Astrocyte (in vitro differentiated cells and primary cell): ENCODE measurements around the gene SLC38A6. TPM values are rescaled to one million over a fixed set of nuclear protein-coding genes. Genes with fewer than 3 reads are reported as not detected.

ENCODE experiments used
- DNase-seq: peaks from one replicate; pipeline ENCODE4 v3.0.0-alpha.2; 2010; ENCODE audit warnings: low read depth
- FAIRE-seq: peaks from 2 replicates; lab custom pipeline; 2011; peaks lifted over from hg19 to GRCh38; lab: Jason Lieb, UNC
- H2AFZ ChIP-seq: 2 replicates; pipeline ENCODE4 v1.6.0; 2012; ENCODE audit warnings: low read depth, low read length, inconsistent platforms
- H3K27ac ChIP-seq: 2 replicates; pipeline ENCODE4 v1.5.1; 2011; ENCODE audit warnings: low read depth, low read length, inconsistent platforms
- H3K27me3 ChIP-seq: 2 replicates; pipeline ENCODE4 v1.6.0; 2011; ENCODE audit warnings: low read length, inconsistent platforms; ENCODE audit not compliant: insufficient read depth
- H3K36me3 ChIP-seq: 2 replicates; pipeline ENCODE4 v1.5.1; 2011; ENCODE audit warnings: low read length, inconsistent platforms; ENCODE audit not compliant: insufficient read depth
- H3K4me1 ChIP-seq: 2 replicates; pipeline ENCODE4 v1.5.1; 2011; ENCODE audit warnings: low read length, inconsistent platforms; ENCODE audit not compliant: insufficient read depth
- H3K4me2 ChIP-seq: 2 replicates; pipeline ENCODE4 v1.6.0; 2012; ENCODE audit warnings: low read length, inconsistent platforms
- H3K4me3 ChIP-seq: 2 replicates; pipeline ENCODE4 v1.5.1; 2011; ENCODE audit warnings: low read depth, mild to moderate bottlenecking, low read length, inconsistent platforms; ENCODE audit not compliant: insufficient read depth
- H3K79me2 ChIP-seq: 2 replicates; pipeline ENCODE4 v1.6.0; 2012; ENCODE audit warnings: mild to moderate bottlenecking, low read length, inconsistent platforms; ENCODE audit not compliant: insufficient read depth
- H3K9ac ChIP-seq: 2 replicates; pipeline ENCODE4 v1.6.0; 2012; ENCODE audit warnings: mild to moderate bottlenecking, low read length, inconsistent platforms
- H3K9me3 ChIP-seq: 2 replicates; pipeline ENCODE4 v1.5.1; 2012; ENCODE audit warnings: low read depth, mild to moderate bottlenecking, low read length, inconsistent platforms; ENCODE audit not compliant: insufficient read depth
- H4K20me1 ChIP-seq: 2 replicates; pipeline ENCODE4 v1.6.0; 2012; ENCODE audit warnings: low read length, inconsistent platforms; ENCODE audit not compliant: insufficient read depth
- H3K27ac Mint-ChIP-seq: one replicate; pipeline ENCODE4 v1.8.0; 2021; ENCODE audit warnings: mild to moderate bottlenecking, mixed read lengths; ENCODE audit not compliant: unreplicated experiment
- H3K27me3 Mint-ChIP-seq: one replicate; pipeline ENCODE4 v1.8.0; 2021; ENCODE audit warnings: low read depth, mixed read lengths; ENCODE audit not compliant: unreplicated experiment
- H3K36me3 Mint-ChIP-seq: one replicate; pipeline ENCODE4 v1.8.0; 2021; ENCODE audit warnings: low read depth, mixed read lengths; ENCODE audit not compliant: unreplicated experiment
- H3K4me1 Mint-ChIP-seq: one replicate; pipeline ENCODE4 v1.8.0; 2021; ENCODE audit warnings: low read depth, mixed read lengths; ENCODE audit not compliant: unreplicated experiment
- H3K4me3 Mint-ChIP-seq: one replicate; pipeline ENCODE4 v1.8.0; 2021; ENCODE audit warnings: mild to moderate bottlenecking, moderate library complexity, mixed read lengths; ENCODE audit not compliant: unreplicated experiment
- H3K9me3 Mint-ChIP-seq: one replicate; pipeline ENCODE4 v1.8.0; 2021; ENCODE audit warnings: mild to moderate bottlenecking, mixed read lengths; ENCODE audit not compliant: unreplicated experiment
- EZH2 ChIP-seq: IDR thresholded peaks from 2 replicates; pipeline ENCODE4 v1.6.1; 2012; ENCODE audit warnings: mild to moderate bottlenecking, low read length, inconsistent platforms; ENCODE audit not compliant: insufficient read depth
- total RNA-seq: library from RNA; stranded (reverse); gene quantifications from 2 replicates; pipeline ENCODE4 v1.2.1, GENCODE V29; 2021
- TF ChIP-seq, protein P1 (sequence below): IDR thresholded peaks from 2 replicates; pipeline ENCODE4 v1.5.1; 2011; ENCODE audit warnings: low read depth, mild to moderate bottlenecking, inconsistent platforms, low read length, moderate library complexity; ENCODE audit not compliant: insufficient read depth

Gene SLC38A6
- total RNA-seq, 1 donor from 2014 or later: 14.9 TPM

DNA sequence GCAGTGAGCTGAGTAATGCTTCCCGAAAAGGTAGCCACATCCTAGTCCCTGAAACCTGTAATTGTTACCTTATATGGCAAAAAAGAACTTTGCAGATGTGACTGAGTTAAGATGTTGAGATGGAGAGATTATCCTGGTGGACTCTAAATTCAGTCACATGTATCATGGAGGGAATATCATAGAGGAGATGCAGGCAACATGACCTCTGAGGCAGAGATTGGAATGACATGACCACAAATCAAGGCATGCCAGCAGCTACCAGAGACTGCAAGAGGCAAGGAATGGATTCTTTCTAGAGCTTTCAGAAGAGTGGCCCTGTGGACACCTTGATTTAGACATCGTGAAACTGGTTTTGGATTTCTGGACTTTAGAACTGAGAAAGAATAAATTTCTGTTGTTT lies 18.5 kb downstream of the SLC38A6 start:
- Histone ChIP-seq H3K9ac (no peak overlapping the region), H2AFZ (no peak overlapping the region), H3K36me3 (no peaks in the 10 kb centered on the region), H4K20me1 (peaks cover 5% of the 10 kb centered on the region), H3K4me2 (no peak overlapping the region), H3K79me2 (no peaks in the 10 kb centered on the region), H3K9me3 (no peaks in the 10 kb centered on the region), H3K27ac (no peak overlapping the region), H3K4me3 (no peak overlapping the region), H3K4me1 (no peaks in the 10 kb centered on the region), H3K27me3 (no peaks in the 10 kb centered on the region)
- Mint-ChIP-seq H3K27me3 (no peaks in the 10 kb centered on the region), H3K27ac (no peak overlapping the region), H3K4me1 (no peaks in the 10 kb centered on the region), H3K4me3 (no peak overlapping the region), H3K36me3 (peaks cover 10% of the 10 kb centered on the region), H3K9me3 (peaks cover 9% of the 10 kb centered on the region)
- no peak for TF ChIP-seq EZH2
- TF ChIP-seq, protein P1, sequence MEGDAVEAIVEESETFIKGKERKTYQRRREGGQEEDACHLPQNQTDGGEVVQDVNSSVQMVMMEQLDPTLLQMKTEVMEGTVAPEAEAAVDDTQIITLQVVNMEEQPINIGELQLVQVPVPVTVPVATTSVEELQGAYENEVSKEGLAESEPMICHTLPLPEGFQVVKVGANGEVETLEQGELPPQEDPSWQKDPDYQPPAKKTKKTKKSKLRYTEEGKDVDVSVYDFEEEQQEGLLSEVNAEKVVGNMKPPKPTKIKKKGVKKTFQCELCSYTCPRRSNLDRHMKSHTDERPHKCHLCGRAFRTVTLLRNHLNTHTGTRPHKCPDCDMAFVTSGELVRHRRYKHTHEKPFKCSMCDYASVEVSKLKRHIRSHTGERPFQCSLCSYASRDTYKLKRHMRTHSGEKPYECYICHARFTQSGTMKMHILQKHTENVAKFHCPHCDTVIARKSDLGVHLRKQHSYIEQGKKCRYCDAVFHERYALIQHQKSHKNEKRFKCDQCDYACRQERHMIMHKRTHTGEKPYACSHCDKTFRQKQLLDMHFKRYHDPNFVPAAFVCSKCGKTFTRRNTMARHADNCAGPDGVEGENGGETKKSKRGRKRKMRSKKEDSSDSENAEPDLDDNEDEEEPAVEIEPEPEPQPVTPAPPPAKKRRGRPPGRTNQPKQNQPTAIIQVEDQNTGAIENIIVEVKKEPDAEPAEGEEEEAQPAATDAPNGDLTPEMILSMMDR: no peak
- DNase-seq: no peak
- FAIRE-seq: no peak

DNA sequence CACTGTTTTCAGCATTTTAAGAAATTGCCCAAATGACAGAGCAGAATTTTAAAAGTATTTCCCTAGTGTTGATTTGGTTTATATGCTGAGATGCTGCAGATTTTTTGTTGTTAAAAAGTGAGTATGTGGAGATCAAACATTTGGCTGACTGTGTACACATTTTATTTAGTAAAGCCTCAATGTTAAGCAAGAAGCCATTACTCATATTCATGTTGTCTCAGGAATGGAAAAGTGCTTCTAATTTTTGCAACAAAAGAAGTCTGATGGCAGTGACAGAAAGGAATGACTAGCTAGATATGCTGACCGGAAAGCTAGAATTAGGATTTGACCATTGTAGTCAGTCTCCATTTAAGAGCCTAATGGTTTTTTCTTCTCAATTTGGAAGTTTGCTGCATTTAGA lies 22.5 kb downstream of the SLC38A6 start:
- Histone ChIP-seq H3K36me3 (no peaks in the 10 kb centered on the region), H3K4me1 (no peaks in the 10 kb centered on the region), H2AFZ (no peak overlapping the region), H3K4me3 (no peak overlapping the region), H4K20me1 (peaks cover 5% of the 10 kb centered on the region), H3K79me2 (no peaks in the 10 kb centered on the region), H3K27me3 (no peaks in the 10 kb centered on the region), H3K9ac (no peak overlapping the region), H3K27ac (no peak overlapping the region), H3K4me2 (no peak overlapping the region), H3K9me3 (no peaks in the 10 kb centered on the region)
- Mint-ChIP-seq H3K4me1 (no peaks in the 10 kb centered on the region), H3K4me3 (no peak overlapping the region), H3K9me3 (peaks cover 5% of the 10 kb centered on the region), H3K36me3 (peaks cover 5% of the 10 kb centered on the region), H3K27ac (no peak overlapping the region), H3K27me3 (no peaks in the 10 kb centered on the region)
- TF ChIP-seq, protein P1: no peak
- TF ChIP-seq EZH2: no peak
- DNase-seq (peak; percentile 32), FAIRE-seq (peak; percentile 73)

DNA sequence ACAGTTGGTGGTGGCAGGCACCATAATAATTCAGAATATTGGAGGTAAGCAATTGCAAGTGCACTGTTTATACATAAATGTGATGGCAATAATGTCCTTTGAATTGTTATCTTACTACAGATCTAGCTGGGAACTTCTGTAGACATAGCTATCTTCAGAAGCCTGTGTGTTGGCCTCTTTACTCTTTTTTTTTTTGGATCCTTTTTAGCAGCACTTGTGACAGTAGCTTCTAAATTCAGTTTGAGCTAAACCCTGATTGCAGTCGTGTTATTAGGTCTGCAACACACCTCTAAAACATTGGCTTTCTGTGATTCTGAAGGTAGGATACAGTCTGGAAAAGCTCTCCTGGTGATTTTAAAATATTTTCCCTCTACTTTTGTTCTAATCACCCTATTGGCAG lies 38.5 kb downstream of the SLC38A6 start:
- Histone ChIP-seq H3K27ac (no peak overlapping the region), H3K79me2 (no peaks in the 10 kb centered on the region), H3K36me3 (no peaks in the 10 kb centered on the region), H3K9me3 (no peaks in the 10 kb centered on the region), H3K27me3 (no peaks in the 10 kb centered on the region), H3K9ac (no peak overlapping the region), H4K20me1 (no peaks in the 10 kb centered on the region), H3K4me1 (no peaks in the 10 kb centered on the region), H3K4me2 (no peak overlapping the region), H2AFZ (no peak overlapping the region), H3K4me3 (no peak overlapping the region)
- peaks cover 7% of the 10 kb centered on the region for H3K36me3 Mint-ChIP-seq
- peaks cover 2% of the 10 kb centered on the region for H3K4me1 Mint-ChIP-seq
- DNase-seq (no peak), FAIRE-seq (no peak)
- no peak for TF ChIP-seq EZH2
- TF ChIP-seq, protein P1: no peak
- peaks cover 7% of the 10 kb centered on the region for H3K9me3 Mint-ChIP-seq
- H3K4me3 Mint-ChIP-seq: no peak overlapping the region
- H3K27me3 Mint-ChIP-seq: no peaks in the 10 kb centered on the region
- no peak overlapping the region for H3K27ac Mint-ChIP-seq
